GM18861 (cell line): ENCODE measurements around the gene MYO1D.

Source experiments
- ATAC-seq: cut with Tn5 transposase; IDR thresholded peaks from one replicate; pipeline ENCODE4 v1.9.1; 2021; ENCODE audit not compliant: unreplicated experiment

Gene MYO1D

GRCh38 chr17:32784113-32784512 is 92.8 kb downstream of the MYO1D start:
- ATAC-seq, result no peak

GRCh38 chr17:32783602-32784001 is 93.3 kb downstream of the MYO1D start:
- no peak for ATAC-seq

GRCh38 chr17:32780721-32781120 is 96.2 kb downstream of the MYO1D start:
- no peak for ATAC-seq

DNA sequence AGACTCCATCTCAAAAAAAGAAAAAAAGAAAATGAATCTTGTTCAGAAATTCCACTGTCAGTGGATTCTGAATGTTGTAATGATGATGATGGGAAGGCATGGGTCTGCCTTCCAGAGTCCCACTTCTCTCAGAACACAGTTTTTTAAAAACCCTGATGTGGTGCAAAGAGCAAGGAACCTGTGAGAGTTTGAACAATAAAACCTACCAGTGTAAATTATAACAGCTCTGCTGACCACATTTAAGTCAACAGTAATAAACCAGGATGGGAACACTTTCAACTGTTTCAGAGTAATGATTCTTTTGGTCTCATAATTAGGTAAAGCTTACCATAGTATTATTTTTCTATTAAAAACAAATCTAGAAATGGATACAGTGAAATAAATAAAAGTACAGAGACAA is 99.0 kb downstream of the MYO1D start:
- no peak for ATAC-seq

DNA sequence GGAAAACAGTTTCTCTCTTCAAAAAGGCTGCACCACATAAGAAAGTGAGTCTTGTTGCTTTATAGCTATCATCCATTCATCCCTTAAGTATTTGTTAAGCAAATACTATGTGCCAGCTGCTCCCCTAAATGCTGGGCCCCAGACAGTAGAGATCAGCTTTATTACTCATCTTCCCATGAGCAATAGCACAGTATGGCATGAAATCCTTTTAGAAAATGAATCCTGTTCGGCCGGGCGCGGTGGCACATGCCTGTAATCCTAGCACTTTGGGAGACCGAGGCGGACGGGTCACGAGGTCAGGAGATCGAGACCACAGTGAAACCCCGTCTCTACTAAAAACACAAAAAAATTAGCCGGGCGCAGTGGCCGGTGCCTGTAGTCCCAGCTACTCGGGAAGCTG is 99.5 kb downstream of the MYO1D start:
- ATAC-seq, result no peak

DNA sequence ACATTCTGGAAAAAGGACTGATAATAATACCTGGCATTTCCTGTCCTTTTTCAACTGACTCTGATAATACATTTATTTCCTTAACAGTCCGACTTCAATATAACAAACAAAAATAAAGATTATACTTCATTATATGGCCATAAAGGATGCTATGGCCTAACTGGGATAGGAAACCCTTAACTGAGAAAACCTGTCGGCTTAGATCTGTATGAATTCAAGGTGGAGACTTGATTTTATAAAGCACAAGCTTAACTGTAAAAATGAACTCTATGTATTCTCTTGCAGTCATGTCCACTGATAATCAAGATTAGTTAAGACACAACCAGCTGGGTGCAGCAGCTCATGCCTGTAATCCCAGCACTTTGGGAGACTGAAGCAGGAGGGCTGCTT is 102.2 kb downstream of the MYO1D start:
- ATAC-seq, result no peak

GRCh38 chr17:32773856-32774694 is 102.8 kb downstream of the MYO1D start:
- ATAC-seq, result no peak

- ATAC-seq, result no peak
These were observed 104.4 kb downstream of the MYO1D start for GRCh38 chr17:32772453-32773025.

DNA sequence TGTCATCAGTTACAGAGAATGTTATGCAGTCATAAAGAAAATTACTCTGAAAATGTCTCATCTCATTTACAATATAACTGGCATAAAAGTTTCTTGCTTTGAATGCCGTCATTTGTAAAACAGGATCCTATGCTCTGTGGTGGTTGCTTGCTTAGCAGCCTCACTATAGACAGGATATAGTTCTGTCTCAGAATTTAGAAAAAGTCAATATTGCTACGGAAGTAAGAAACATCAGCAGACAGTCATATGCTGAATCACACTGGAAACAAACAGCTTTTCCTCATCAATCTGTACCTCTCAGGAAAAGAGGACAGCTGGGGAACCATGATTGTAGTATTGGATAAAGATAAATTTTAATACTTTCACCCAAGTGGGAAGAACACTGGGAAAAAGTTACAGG is 105.5 kb downstream of the MYO1D start:
- no peak for ATAC-seq

GRCh38 chr17:32769846-32770245 is 107.1 kb downstream of the MYO1D start:
- no peak for ATAC-seq

DNA sequence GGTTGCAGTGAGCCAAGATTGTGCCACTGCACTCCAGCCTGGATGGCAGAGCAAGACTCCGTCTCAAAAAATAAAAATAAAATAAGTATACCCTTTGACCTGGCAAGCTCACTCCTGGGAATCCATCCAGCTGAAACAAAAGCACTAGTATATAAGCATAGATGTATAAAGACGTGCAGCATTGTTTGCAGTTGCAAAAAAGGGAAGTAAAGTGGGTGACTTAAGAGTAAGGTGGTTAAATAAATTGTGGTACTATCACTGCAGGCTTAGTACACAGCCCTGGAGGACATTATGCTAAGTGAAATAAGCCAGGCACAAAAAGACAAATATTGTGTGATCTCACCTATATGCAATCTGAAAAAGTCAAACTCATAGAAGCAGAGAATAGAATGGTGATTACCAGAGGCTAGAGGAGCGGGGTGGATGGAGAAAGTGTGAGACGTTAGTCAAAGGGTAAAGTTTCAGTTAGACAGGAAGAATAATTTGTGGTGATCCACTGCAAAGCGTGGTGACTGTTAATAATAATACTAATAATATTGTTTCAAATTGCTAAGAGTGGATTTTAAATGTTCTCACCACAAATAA is 113.0 kb downstream of the MYO1D start:
- ATAC-seq, result no peak

DNA sequence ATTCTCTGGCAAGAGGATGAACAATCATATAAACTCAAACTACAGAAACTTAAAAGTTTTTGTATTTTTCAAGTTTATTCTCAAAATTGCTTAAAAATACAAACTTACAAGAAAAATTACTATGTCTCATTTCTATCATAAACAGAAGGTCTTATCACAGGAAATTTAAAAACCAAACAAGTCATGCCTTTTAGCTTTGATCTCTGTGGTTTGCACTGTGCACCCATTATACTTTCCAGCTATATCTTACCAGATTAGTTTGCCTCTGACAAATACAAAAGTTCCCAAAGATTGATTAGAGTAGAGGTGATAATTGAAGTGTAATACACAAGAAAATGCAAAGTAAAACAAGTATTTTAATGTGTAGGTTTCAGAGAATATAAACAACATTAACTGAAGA is 117.4 kb downstream of the MYO1D start:
- ATAC-seq, result no peak

GRCh38 chr17:32757963-32758362 is 119.0 kb downstream of the MYO1D start:
- no peak for ATAC-seq

GRCh38 chr17:32756696-32757095 is 120.2 kb downstream of the MYO1D start:
- ATAC-seq, result no peak

DNA sequence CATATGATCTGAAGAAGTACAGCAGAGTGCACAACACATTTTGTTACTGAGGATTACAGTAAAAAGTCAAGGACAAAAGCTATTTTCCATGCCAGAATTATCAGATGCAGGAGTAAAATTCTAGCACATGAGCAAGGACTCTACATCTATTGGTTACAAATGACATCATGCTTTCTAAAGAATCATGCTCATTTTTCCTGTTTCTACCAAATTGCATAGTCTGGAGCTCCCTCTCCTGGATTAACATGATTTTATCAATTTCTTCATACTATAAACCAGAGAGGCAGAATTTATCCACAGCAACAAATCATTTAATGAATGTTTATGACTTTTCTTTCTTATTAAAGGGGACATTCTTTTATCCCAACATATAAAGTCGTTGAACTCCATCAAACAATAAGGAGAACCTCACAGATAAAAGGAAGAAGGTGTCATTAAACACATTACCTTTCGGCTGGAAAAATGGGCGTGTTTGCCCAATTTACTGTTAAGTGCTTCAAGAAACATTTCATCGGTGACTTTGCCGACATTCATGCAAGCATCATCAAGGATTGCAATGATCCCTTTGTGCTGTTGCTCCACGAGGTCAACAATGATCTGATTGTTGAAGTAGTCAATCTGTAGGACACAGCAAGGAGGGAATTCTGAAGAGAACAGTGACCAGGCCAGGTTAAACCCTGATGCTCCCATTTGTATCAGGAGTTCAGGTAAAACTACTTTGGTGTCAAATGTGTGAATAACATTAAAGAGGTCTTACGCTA is 121.7 kb downstream of the MYO1D start:
- ATAC-seq, result no peak

- ATAC-seq, result no peak
These were observed 124.0 kb downstream of the MYO1D start for GRCh38 chr17:32752934-32753333.

- ATAC-seq, result no peak
These were observed 129.1 kb downstream of the MYO1D start for GRCh38 chr17:32747856-32748255.

DNA sequence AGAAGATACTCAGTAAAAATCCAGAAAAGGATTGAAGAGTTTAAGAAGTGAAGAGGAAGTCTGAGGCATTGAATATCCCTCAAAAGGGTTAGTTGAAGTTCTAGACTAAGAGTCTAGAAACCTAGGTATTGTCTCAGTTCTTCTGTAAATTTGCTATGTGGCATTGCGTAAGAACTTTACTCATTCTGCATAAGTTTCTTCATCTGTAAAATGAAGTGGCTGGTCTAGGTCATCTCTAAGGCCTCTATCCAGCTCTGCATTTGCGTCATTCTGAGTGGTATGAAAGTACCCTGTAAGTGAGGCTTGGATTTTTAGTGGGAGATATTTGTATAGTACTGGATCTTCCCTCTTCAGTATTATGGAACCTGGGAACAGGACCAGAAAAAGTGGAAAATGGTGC is 130.2 kb downstream of the MYO1D start:
- ATAC-seq, result no peak

GRCh38 chr17:32746280-32746679 is 130.6 kb downstream of the MYO1D start:
- no peak for ATAC-seq

DNA sequence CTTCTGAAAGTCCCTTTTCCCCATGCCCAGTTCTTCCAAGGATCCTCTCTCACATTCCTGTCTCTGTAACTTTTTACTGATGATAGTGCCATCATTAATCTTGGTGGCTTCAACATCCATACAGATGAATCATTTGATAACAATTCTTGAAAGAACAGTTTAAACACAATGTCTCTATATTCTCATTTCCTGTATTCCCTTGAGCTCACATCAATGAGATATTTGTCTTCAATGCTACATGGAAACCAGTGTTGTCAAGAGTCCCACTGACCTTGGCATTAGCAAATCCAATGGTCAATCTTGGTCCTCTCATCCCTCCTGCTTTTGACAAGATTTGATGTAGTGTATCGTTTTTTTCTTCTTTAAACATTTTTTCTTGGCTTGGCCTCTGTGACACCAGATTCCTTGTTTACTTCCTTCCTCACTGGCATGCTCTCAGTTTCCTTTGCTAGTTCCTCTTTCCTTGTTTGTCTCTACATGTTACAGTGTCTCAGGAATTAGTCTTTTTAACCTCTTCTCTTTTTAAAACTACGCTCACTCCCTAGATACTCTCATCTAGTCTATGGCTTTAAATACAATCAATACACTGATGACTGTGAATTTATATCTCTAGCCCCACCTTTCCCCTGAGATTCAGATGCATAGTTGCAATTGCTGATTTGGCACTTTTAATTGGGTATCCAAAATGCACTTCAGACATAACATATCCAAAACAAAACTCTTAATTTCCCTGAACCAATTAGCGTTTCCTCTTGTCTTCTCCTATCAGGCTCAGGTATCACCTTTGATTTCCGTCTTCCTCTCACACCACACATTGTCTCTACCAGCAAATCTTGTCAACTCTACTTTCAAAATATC is 134.0 kb downstream of the MYO1D start:
- ATAC-seq, result no peak

GRCh38 chr17:32741381-32741780 is 135.5 kb downstream of the MYO1D start:
- no peak for ATAC-seq
